Activated CD4-positive, alpha-beta memory T cell treated with anti-CD3 and anti-CD28 coated beads, Interleukin-2, amount 10 ng/mL, durations not matched to agents 7 days and 5 days (primary cell): ENCODE results near the gene GGTLC2. TPM values are rescaled to one million over a fixed set of nuclear protein-coding genes. Genes with fewer than 3 reads are reported as not detected.
"Not testable (repeated sequence)": the region's sequence is repeated elsewhere in the genome, so short reads cannot be mapped to it uniquely, and the experiment has no call there.

Source experiments
- CTCF ChIA-PET: fragments of 350-600 bp; sonication (Branson Sonifier 250); formaldehyde crosslinking; loops from one replicate; lab custom pipeline; 2021; ENCODE audit warnings: antibody characterized with exemption, inconsistent platforms; lab: Charles Lee
- POLR2A ChIA-PET: fragments of 350-600 bp; sonication (Branson Sonifier 250); formaldehyde crosslinking; loops from one replicate; lab custom pipeline; 2021; ENCODE audit warnings: antibody characterized with exemption; lab: Charles Lee
- DNase-seq: peaks from one replicate; pipeline ENCODE4 v3.0.0-alpha.2; 2020
- H3K27ac Mint-ChIP-seq: one replicate; pipeline ENCODE4 v1.8.0; 2021; ENCODE audit warnings: mild to moderate bottlenecking, mixed read lengths
- H3K27me3 Mint-ChIP-seq: one replicate; pipeline ENCODE4 v1.8.0; 2021; ENCODE audit warnings: mixed read lengths
- H3K36me3 Mint-ChIP-seq: one replicate; pipeline ENCODE4 v1.8.0; 2021; ENCODE audit warnings: low read depth, mixed read lengths
- H3K4me1 Mint-ChIP-seq: one replicate; pipeline ENCODE4 v1.8.0; 2021; ENCODE audit warnings: mixed read lengths
- H3K4me3 Mint-ChIP-seq: one replicate; pipeline ENCODE4 v1.8.0; 2021; ENCODE audit warnings: mild to moderate bottlenecking, mixed read lengths
- H3K9me3 Mint-ChIP-seq: one replicate; pipeline ENCODE4 v1.8.0; 2021; ENCODE audit warnings: mixed read lengths
- total RNA-seq, 2 experiments: library from RNA; stranded (reverse); gene quantifications; one replicate each; pipeline ENCODE4 v1.2.3, GENCODE V29; 2021

GGTLC2 gene
- total RNA-seq, 2 experiments from 2014 or later, result not detected

GRCh38 chr22:22648863-22649536 lies 4.6 kb downstream of the GGTLC2 start:
- H3K9me3 Mint-ChIP-seq, POLR2A ChIA-PET, H3K36me3 Mint-ChIP-seq, CTCF ChIA-PET, DNase-seq, H3K4me3 Mint-ChIP-seq, H3K27me3 Mint-ChIP-seq, H3K4me1 Mint-ChIP-seq, H3K27ac Mint-ChIP-seq: not testable (repeated sequence)

- peaks cover 13% of the 10 kb centered on the region for H3K4me1 Mint-ChIP-seq
- H3K36me3 Mint-ChIP-seq, CTCF ChIA-PET, H3K27me3 Mint-ChIP-seq, DNase-seq, H3K4me3 Mint-ChIP-seq, POLR2A ChIA-PET, H3K9me3 Mint-ChIP-seq, H3K27ac Mint-ChIP-seq: not testable (repeated sequence)
These were observed 5.3 kb downstream of the GGTLC2 start for GRCh38 chr22:22649761-22650160.

GRCh38 chr22:22650398-22650797 lies 6.0 kb downstream of the GGTLC2 start:
- H3K27me3 Mint-ChIP-seq, H3K4me3 Mint-ChIP-seq, DNase-seq, H3K9me3 Mint-ChIP-seq, CTCF ChIA-PET, POLR2A ChIA-PET, H3K27ac Mint-ChIP-seq, H3K36me3 Mint-ChIP-seq: not testable (repeated sequence)
- H3K4me1 Mint-ChIP-seq, result peaks cover 13% of the 10 kb centered on the region

GRCh38 chr22:22650803-22651515 lies 6.5 kb downstream of the GGTLC2 start:
- H3K27ac Mint-ChIP-seq, DNase-seq, CTCF ChIA-PET, H3K27me3 Mint-ChIP-seq, H3K9me3 Mint-ChIP-seq, H3K4me3 Mint-ChIP-seq, H3K36me3 Mint-ChIP-seq, POLR2A ChIA-PET: not testable (repeated sequence)
- H3K4me1 Mint-ChIP-seq, result peaks cover 13% of the 10 kb centered on the region

GRCh38 chr22:22651593-22651992 lies 7.2 kb downstream of the GGTLC2 start:
- DNase-seq, H3K27ac Mint-ChIP-seq, CTCF ChIA-PET, H3K4me3 Mint-ChIP-seq, H3K27me3 Mint-ChIP-seq, H3K9me3 Mint-ChIP-seq, H3K36me3 Mint-ChIP-seq, POLR2A ChIA-PET: not testable (repeated sequence)
- peaks cover 13% of the 10 kb centered on the region for H3K4me1 Mint-ChIP-seq

GRCh38 chr22:22652102-22652501 lies 7.7 kb downstream of the GGTLC2 start:
- peaks cover 13% of the 10 kb centered on the region for H3K4me1 Mint-ChIP-seq
- H3K36me3 Mint-ChIP-seq, H3K27me3 Mint-ChIP-seq, POLR2A ChIA-PET, CTCF ChIA-PET, H3K27ac Mint-ChIP-seq, DNase-seq, H3K9me3 Mint-ChIP-seq, H3K4me3 Mint-ChIP-seq: not testable (repeated sequence)

- H3K27me3 Mint-ChIP-seq, POLR2A ChIA-PET, H3K4me3 Mint-ChIP-seq, H3K27ac Mint-ChIP-seq, H3K9me3 Mint-ChIP-seq, H3K36me3 Mint-ChIP-seq, DNase-seq, CTCF ChIA-PET: not testable (repeated sequence)
- peaks cover 13% of the 10 kb centered on the region for H3K4me1 Mint-ChIP-seq
These were observed 8.2 kb downstream of the GGTLC2 start for GRCh38 chr22:22652573-22652972.

GRCh38 chr22:22653677-22654381 lies 9.4 kb downstream of the GGTLC2 start:
- peaks cover 11% of the 10 kb centered on the region for H3K27me3 Mint-ChIP-seq
- H3K9me3 Mint-ChIP-seq, POLR2A ChIA-PET, CTCF ChIA-PET, H3K36me3 Mint-ChIP-seq, H3K4me3 Mint-ChIP-seq, DNase-seq, H3K27ac Mint-ChIP-seq: not testable (repeated sequence)
- peaks cover 13% of the 10 kb centered on the region for H3K4me1 Mint-ChIP-seq

- no peak for DNase-seq
- Mint-ChIP-seq H3K9me3 (no peaks in the 10 kb centered on the region), H3K27me3 (peaks cover 14% of the 10 kb centered on the region), H3K4me3 (no peak overlapping the region), H3K27ac (no peak overlapping the region), H3K4me1 (peaks cover 13% of the 10 kb centered on the region), H3K36me3 (no peaks in the 10 kb centered on the region)
- POLR2A ChIA-PET, result no interaction called here
- CTCF ChIA-PET, result interaction anchor here (1.1 kb wide), 1 partner anchor 10 kb away, joined by 3 read pairs; no protein-coding TSS in a partner anchor
These were observed 11.3 kb downstream of the GGTLC2 start for GRCh38 chr22:22655452-22656290.

GRCh38 chr22:22657712-22658111 lies 13.3 kb downstream of the GGTLC2 start:
- peaks cover 10% of the 10 kb centered on the region for H3K4me1 Mint-ChIP-seq
- H3K4me3 Mint-ChIP-seq, result no peak overlapping the region
- POLR2A ChIA-PET, result no interaction called here
- H3K27me3 Mint-ChIP-seq, result peaks cover 14% of the 10 kb centered on the region
- DNase-seq, result no peak
- no peaks in the 10 kb centered on the region for H3K9me3 Mint-ChIP-seq
- CTCF ChIA-PET, result no interaction called here
- no peak overlapping the region for H3K27ac Mint-ChIP-seq
- H3K36me3 Mint-ChIP-seq, result no peaks in the 10 kb centered on the region

- Mint-ChIP-seq H3K27me3 (peaks cover 12% of the 10 kb centered on the region), H3K36me3 (no peaks in the 10 kb centered on the region), H3K4me3 (no peak overlapping the region), H3K4me1 (no peaks in the 10 kb centered on the region), H3K9me3 (no peaks in the 10 kb centered on the region), H3K27ac (no peak overlapping the region)
- no peak for DNase-seq
- ChIA-PET CTCF (interaction anchor here (1.4 kb wide), 1 partner anchor 24 kb away, joined by 4 read pairs; no protein-coding TSS in a partner anchor), POLR2A (no interaction called here)
These were observed 16.9 kb downstream of the GGTLC2 start for GRCh38 chr22:22661275-22661674.

GRCh38 chr22:22662095-22662494 lies 17.7 kb downstream of the GGTLC2 start:
- H3K27me3 Mint-ChIP-seq, result peaks cover 12% of the 10 kb centered on the region
- ChIA-PET CTCF (interaction anchor here (0.7 kb wide), 1 partner anchor 84 kb away, joined by 3 read pairs; no protein-coding TSS in a partner anchor), POLR2A (no interaction called here)
- H3K27ac Mint-ChIP-seq, result no peak overlapping the region
- no peaks in the 10 kb centered on the region for H3K4me1 Mint-ChIP-seq
- H3K9me3 Mint-ChIP-seq, result no peaks in the 10 kb centered on the region
- DNase-seq, result no peak
- H3K36me3 Mint-ChIP-seq, result no peaks in the 10 kb centered on the region
- H3K4me3 Mint-ChIP-seq, result no peak overlapping the region
